T follicular helper cell (primary cell): Measurements from ENCODE around the gene TAF6L.
"Not testable (repeated sequence)": the region's sequence is repeated elsewhere in the genome, so short reads cannot be mapped to it uniquely, and the experiment has no call there.

Source experiments
- DNase-seq: peaks from one replicate; pipeline ENCODE4 v3.0.0-alpha.2; 2020; ENCODE audit warnings: low read depth

TAF6L gene

GRCh38 chr11:62757846-62758788 is 13.1 kb upstream of the TAF6L start:
- DNase-seq = no peak

GRCh38 chr11:62760867-62761227 is 10.3 kb upstream of the TAF6L start:
- not testable (repeated sequence) for DNase-seq

GRCh38 chr11:62770778-62771143 is 435 bp upstream of the TAF6L start:
- no peak for DNase-seq

DNA sequence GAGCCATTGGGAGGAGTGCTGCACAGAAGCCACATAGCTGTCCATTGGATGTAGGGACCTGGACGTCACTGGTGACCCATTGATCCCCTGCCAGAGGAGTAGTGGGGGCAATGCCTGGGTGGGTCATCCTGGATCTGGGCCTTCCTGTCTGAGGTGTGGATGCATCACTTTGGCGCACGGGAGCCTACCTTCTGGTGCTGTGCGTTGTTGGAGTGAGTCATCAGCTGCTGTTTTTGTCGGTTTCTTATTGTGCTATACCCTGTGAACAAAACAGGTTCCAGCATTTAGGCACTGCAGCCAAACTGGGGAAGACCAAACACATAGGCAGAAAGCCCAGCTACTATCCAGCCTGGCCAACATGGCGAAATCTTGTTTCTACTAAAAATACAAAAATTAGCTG is 3.2 kb downstream of the TAF6L start:
- DNase-seq = no peak

DNA sequence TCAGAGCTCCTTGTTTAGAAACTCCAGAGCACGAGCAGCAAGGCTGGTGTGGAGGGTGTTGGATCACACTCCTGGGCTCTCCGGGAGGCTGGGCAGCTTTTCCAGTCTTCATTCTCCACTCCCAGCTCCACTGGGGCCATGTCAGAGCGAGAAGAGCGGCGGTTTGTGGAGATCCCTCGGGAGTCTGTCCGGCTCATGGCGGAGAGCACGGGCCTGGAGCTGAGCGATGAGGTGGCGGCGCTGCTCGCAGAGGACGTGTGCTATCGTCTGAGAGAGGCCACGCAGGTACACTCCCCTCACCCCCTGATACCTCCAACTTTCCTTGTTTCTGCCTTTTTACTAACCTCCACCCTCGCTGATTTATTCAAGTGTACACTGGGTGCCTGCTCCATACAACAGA is 4.5 kb downstream of the TAF6L start:
- DNase-seq = no peak

- no peak for DNase-seq
Measured at GRCh38 chr11:62777389-62777788, 6.2 kb downstream of the TAF6L start.

- DNase-seq = no peak
Measured at GRCh38 chr11:62778441-62778840, 7.2 kb downstream of the TAF6L start.

DNA sequence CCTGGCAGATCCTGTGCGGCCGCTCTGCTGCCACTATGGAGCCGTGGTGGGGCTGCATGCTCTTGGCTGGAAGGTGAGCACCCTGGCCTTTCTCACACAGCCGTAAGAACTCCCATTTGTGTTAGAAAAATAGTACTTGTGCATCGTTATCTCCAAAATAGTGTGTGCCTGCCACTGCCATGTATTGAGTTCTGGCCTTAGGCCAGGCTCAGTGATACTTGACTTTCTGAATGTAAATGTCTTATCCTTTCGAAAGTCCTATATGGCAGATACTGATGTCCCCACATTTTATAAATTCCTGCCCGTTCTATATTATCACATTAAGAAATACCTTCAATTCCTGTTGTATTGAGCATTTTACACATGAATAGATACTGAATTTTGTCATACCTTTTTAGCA is 11.6 kb downstream of the TAF6L start:
- DNase-seq = no peak

DNA sequence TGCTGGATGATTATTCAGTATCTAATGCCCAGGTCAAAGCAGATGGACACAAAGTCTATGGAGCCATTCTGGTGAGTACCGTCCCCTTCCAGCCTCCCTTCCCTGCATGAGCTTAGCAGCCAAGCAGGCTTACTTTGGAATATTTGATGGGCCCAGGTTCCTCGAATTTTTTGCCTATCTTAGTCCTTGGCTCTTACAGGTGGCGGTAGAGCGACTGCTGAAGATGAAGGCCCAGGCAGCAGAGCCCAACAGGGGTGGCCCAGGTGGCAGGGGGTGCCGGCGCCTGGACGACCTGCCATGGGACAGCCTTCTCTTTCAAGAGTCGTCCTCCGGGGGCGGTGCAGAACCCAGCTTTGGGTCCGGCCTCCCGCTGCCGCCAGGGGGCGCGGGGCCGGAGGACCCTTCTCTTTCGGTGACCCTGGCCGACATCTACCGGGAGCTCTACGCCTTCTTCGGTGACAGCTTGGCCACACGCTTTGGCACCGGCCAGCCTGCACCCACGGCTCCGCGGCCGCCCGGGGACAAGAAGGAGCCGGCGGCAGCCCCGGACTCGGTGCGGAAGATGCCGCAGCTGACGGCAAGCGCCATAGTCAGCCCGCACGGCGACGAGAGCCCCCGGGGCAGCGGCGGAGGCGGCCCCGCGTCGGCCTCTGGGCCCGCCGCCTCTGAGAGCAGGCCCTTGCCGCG is 15.3 kb downstream of the TAF6L start:
- peak; percentile 75 for DNase-seq

DNA sequence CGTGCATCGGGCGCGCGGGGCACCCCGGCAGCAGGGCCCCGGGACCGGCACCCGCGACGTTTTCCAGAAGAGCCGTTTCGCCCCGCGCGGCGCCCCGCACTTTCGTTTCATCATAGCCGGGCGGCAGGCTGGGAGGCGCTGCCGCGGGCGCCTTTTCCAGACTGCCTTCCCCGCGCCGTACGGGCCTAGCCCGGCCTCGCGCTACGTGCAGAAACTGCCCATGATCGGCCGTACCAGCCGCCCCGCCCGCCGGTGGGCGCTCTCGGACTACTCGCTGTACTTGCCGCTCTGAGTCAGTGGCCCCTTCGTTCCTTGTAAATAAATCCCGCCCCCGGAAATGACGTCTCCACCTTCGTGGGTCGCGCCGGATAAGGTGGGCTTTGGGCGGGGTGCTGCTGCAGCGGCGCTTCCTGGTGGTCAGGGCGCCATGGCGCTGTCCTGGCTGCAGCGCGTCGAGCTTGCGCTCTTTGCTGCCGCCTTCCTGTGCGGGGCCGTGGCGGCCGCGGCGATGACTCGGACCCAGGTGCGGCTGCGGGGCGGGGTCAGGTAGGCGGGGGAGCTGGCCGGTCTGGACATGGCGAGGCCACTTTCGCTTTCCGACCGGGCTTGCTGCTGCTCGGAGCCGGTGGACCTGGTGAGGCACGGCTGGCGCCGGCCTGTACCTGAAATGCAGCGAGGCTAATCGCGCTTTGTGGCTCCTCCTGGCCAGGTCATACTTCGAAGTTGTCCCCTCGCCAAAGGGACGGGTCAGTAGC is 16.0 kb downstream of the TAF6L start, which contains the start of gene TMEM179B:
TMEM179B (plus strand) TSS at position 398 of the 755 bp plus-strand sequence; CDS start at position 428, 30 bp downstream.
- DNase-seq = peak; percentile 95

DNA sequence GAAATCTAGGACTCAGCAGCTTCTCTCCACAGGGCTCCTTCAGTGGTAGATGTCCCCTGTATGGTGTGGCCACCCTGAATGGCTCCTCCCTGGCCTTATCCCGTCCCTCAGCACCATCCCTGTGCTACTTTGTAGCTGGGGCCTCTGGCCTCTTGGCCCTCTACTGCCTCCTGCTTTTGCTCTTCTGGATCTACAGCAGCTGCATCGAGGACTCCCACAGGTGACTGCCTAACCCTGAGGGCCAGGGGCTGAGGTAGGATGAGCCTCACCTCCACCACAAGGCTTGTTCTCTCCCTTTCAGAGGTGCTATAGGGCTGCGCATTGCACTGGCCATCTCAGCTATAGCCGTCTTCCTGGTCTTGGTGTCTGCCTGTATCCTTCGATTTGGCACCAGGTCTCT is 17.8 kb downstream of the TAF6L start:
- DNase-seq = no peak

GRCh38 chr11:62789576-62789975 is 18.4 kb downstream of the TAF6L start:
- no peak for DNase-seq

DNA sequence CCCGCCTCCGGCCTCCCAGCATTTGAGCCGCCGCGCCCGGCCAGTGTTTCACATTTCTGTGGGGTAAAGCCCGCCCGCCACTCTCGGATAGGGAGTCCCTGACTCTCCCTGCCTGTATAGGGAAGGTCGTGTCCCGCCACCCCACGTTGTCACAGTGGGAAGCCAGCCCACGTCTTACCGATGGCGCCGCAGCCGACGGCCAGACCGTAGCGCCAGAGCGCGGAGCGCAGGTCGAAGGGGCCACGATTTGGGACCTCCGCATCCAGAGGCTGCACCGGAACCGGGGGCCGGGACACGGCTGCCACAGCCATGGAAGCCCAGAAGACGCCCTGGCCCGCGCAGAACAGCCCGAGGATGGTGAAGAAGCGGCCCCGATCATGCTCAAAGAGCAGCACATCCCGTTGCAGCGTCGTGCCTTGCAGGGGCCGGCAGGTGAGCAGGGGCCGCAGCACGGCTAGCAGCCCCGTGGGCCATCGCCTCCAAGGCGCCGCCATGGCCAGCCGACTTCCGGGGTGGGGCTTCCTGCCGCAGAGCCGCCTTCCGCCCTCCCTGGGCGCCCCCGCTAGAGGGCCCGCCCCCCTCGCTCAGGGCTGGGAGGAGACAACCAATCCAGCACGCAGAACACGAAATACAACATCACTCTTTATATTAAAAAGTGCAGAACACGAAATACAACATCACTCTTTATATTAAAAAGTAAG is 20.5 kb downstream of the TAF6L start, which contains the start of gene TMEM223:
TMEM223 (minus strand) TSS at position 506 of the 701 bp plus-strand sequence; CDS start at position 494, 12 bp downstream.
- peak; percentile 83 for DNase-seq

- no peak for DNase-seq
Measured at GRCh38 chr11:62792202-62792575, 21.0 kb downstream of the TAF6L start.

DNA sequence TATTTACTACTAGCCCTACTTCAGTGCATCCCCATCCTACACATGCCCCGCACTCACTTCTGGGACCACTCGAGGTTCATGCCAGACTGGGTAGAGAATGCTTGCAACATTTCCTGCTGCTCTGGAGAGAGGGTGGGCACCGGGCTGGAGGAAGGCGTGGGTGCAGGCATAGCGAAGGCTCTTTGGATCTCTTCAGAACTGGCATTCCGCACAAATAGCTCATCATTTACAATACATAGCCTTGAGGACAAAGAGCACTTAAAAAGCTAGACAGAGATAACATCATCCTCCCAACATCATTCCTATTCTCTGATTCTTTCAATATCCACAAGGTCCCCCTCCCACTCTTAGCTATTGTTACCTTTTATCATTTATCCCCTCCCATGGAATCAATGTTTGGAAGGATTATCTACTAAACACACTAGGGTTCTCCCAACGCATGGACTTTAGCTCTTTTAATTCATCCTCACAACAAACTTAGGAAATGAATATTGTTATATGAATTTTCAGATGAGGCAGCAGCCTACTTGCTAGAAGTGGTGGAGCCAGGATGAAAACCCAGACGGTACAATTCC is 23.1 kb downstream of the TAF6L start:
- DNase-seq = no peak

DNA sequence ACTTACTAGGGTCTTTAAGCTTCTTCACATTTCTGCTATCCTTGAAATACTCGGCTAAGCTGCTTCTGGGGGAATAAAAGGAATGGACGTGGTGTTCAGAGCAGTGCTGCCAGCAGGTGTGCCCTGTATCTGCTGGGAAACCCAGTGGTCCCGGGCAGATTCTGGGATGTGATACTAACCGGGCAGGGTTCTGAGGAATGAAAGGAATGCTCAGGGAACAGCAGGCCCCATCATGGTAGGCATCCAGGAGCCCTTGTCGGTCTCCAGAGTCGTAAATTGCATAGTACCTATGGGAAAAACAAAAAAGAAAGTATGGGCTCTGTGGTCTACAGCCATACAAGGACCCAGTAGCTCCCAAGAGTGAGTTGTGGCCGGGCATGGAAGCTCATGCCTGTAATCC is 25.1 kb downstream of the TAF6L start:
- DNase-seq = no peak

- DNase-seq = no peak
Measured at GRCh38 chr11:62799486-62799885, 28.3 kb downstream of the TAF6L start.

GRCh38 chr11:62801071-62801470 is 29.9 kb downstream of the TAF6L start:
- no peak for DNase-seq

- DNase-seq = no peak
Measured at GRCh38 chr11:62804310-62805075, 33.3 kb downstream of the TAF6L start.

GRCh38 chr11:62805076-62805892 is 34.1 kb downstream of the TAF6L start, which contains the start of gene NXF1:
NXF1 (minus strand) TSS chr11:62805440; CDS start chr11:62805356, 84 bp downstream.
- DNase-seq = peak; percentile 92
